Renal cortical epithelial cell (primary cell): ENCODE measurements around the gene OTUD3. TPM values are rescaled to one million over a fixed set of nuclear protein-coding genes. Genes with fewer than 3 reads are reported as not detected.

Experiments
- DNase-seq: peaks from one replicate; pipeline ENCODE4 v3.0.0-alpha.2; 2011; ENCODE audit warnings: low read depth
- total RNA-seq: library from RNA; depleted of rRNA; stranded (reverse); fragments of >200 nt; gene quantifications from 2 replicates; pipeline ENCODE4 v1.2.3, GENCODE V29; 2014

The OTUD3 gene
- total RNA-seq, 1 donor from 2014 or later, result 8.7 TPM

GRCh38 chr1:19949016-19949415 is 66.8 kb downstream of the OTUD3 start:
- peak; percentile 80 for DNase-seq

DNA sequence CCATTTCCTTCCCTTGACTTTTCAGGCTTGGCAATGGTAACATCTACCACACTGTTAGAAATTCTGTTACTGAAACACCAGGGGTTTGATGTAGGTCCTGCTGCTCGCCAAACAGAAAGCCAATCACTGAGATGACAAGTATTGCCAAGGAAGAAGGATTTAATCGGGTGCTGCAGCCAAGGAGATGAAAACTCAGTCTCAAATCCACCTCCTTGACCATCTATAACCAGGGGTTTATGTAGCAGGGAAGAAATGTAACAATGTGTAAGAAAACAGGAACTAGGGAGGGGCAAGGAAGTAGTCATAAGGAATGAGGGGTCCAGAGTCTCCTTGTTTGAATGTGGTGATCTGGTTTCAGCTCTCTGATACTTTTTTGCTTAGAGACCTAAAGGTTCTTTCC is 71.9 kb downstream of the OTUD3 start:
- no peak for DNase-seq

DNA sequence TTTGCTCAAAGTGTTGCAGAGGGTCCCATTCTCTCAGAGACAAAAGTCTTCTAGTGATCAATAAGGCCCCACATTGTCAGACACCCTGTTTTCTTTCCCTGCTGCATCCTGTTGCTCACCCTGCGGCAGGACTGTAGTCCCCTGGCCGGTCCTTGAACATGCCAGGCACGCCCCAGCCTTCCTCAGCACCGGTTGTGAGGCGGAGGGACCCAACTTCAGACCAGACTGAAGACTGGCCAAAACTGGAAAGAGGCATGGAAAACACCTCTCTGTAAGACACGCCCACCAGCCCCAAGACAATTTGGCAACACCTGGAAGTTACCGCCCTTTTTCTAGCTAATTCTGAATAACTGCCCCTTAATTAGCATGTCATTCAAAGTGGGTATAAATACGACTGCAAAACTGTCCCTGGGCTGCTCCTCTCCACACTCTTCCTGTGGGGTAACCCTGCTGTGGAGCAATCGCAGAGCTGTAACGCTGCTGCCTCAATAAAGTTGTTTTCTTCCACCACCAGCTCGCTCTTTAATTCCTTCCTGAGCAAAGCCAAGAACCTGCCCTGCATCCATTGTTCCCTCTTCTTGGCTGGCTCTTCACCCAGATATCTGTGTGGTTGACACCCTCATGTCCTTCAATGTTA is 73.5 kb downstream of the OTUD3 start:
- no peak for DNase-seq

DNA sequence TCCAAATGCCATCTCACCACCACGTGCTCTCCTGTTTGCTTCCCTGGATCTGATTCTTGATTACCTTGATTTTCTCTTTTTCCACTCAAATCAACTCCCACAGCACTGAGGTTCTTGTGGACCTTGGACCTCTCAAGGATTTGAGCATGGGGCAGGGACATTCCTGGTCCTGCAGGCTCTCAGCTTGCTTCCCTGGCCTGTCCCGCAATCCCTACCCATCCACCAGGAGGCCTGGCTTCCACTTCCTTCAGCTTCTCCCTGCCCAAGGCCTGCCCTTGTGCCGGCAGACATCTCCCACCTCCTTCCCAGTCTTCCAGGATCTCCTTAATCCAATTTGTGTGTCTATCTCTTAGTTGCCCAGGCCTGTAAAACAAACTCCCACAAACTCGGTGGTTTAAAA is 75.6 kb downstream of the OTUD3 start:
- no peak for DNase-seq

GRCh38 chr1:19960591-19960990 is 78.4 kb downstream of the OTUD3 start:
- DNase-seq, result no peak

Other genes starting within 250 kb of the OTUD3 start
- 76.9 and 168 TPM in 2 replicates for gene NBL1, start 238.1 kb upstream of the OTUD3 start, total RNA-seq
- not detected in 2 replicates for gene HTR6, start 217.5 kb upstream of the OTUD3 start, total RNA-seq
- gene TMCO4, start 82.5 kb upstream of the OTUD3 start, total RNA-seq, result 14.4 and 32.6 TPM in 2 replicates
- 0.05 TPM in 1 of 2 replicates, not detected in the other for gene RNF186, start 67.1 kb upstream of the OTUD3 start, total RNA-seq
- gene PLA2G2E, start 41.2 kb downstream of the OTUD3 start, total RNA-seq, result not detected in 2 replicates
- not detected in 2 replicates for gene PLA2G2A, start 97.2 kb downstream of the OTUD3 start, total RNA-seq
- not detected in 2 replicates for gene PLA2G5, start 187.8 kb downstream of the OTUD3 start, total RNA-seq
- gene PLA2G2D, start 237.1 kb downstream of the OTUD3 start, total RNA-seq, result not detected in 2 replicates